ENCODE measurements around the gene PPP2R5A. TPM values are rescaled to one million over a fixed set of nuclear protein-coding genes. Genes with fewer than 3 reads are reported as not detected.
"Not testable (repeated sequence)": the region's sequence is repeated elsewhere in the genome, so short reads cannot be mapped to it uniquely, and the experiment has no call there.

PPP2R5A gene
- total and polyA plus RNA-seq, 2 donors: 47.1 to 64.4 TPM

DNA sequence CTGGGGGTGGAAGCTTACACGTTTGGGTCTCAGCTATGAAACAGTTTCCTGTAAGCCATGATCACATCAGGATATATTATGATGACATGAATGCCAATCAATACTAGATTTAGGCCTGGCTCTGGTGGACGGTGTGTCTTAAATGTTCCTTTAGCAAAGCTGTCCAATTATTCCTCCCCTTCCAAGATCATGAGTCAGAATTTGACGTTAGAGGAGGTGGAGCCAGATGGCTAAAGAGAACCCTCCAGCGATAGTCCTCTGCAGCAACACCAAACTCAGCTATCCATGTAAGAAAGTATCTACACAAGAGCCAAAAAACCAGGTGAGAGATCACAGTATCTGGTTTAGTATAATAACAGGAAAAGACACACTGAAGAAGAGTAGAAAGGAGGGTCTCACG, 81.7 kb downstream of the PPP2R5A start:
- H3K27ac ChIP-seq (ENCODE audit: low read depth): no peak overlapping the region
- DNase-seq (ENCODE audit: extremely low spot score): no peak
- H3K36me3 ChIP-seq (ENCODE audit: insufficient read depth): no peaks in the 10 kb centered on the region
- no peak overlapping the region for H3K4me3 ChIP-seq (ENCODE audit: low read depth, low read length)
- no peaks in the 10 kb centered on the region for H3K4me1 ChIP-seq (ENCODE audit: insufficient read depth)
- WGBS: 63% methylated on average over 5 of the region's 5 CpGs

DNA sequence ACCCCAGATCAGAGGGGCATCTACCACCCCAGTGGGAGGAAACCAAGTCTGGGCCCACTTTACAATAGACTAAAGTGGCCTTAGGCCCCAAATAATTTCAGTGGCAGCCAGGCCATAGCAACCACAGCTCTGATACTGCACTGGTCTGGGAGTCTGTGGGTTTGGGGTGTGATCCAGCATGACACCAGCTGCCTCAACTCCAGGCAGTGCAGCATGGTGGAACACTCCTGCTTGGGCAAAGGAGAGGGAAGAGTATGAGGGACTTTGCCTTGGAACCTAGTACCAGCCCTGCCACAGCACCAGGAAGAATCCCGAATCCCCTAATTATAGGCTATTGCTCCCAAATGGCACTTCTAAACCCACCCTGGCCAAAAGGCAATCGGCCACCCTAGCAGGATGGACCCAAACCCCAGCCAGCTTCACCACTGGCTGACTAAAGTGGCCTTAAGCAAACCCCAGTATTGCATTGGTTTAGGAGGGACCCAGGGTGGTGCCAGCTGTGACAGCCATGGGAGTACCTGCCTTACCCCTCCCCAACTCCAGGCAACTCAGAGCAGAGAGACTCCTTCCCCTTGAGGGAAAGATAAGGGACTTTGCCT, 82.4 kb downstream of the PPP2R5A start:
- Histone ChIP-seq H3K27ac (ENCODE audit: low read depth) (no peak overlapping the region), H3K36me3 (ENCODE audit: insufficient read depth) (no peaks in the 10 kb centered on the region), H3K4me3 (ENCODE audit: low read depth, low read length) (no peak overlapping the region), H3K4me1 (ENCODE audit: insufficient read depth) (no peaks in the 10 kb centered on the region)
- DNase-seq (ENCODE audit: extremely low spot score): no peak
- 69% methylated on average over 2 of the region's 2 CpGs for WGBS

DNA sequence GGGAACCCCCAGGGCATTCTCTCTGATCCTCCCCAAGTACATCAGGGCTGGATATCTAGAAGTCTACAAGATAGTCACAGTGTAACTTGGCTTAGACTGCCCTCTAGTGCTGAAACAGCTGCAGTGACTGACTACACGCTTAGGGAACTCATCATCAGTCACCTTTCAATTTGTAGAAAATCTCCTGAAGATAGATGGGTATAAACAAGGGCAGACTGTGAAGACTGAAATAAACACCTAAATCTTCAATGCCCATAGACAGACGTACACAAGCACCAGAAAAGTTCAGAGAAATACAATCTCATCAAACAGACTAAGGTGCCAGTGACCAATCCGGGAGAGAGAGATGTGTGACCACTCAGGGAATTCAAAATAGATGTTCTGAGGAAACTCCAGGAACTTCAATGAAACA, 82.9 kb downstream of the PPP2R5A start:
- no peaks in the 10 kb centered on the region for H3K4me1 ChIP-seq (ENCODE audit: insufficient read depth)
- WGBS: 69% methylated on average over 3 of the region's 3 CpGs
- DNase-seq (ENCODE audit: extremely low spot score): no peak
- H3K4me3 ChIP-seq (ENCODE audit: low read depth, low read length): no peak overlapping the region
- H3K27ac ChIP-seq (ENCODE audit: low read depth): no peak overlapping the region
- no peaks in the 10 kb centered on the region for H3K36me3 ChIP-seq (ENCODE audit: insufficient read depth)

DNA sequence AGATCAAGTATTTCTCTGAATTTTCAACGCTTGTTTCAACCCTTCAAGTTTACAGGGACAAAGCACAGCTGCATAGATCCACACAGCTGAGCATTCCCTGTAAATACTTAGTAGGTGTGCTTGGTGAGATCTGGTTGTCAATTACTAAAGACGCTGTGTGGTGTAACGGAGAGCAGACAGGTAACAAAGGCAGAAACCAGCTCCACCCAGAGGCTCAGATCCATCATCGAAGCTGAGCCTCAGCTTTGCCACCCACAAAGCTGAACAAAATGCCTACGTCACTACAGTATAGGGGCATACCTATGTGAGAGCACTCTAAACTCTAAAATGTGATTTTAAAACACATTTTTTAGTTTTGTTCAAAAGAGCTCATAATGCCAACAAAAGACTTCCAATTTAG, 90.8 kb downstream of the PPP2R5A start:
- WGBS: 77% methylated on average over 5 of the region's 5 CpGs
- peaks cover 2% of the 10 kb centered on the region for H3K36me3 ChIP-seq (ENCODE audit: insufficient read depth)
- DNase-seq (ENCODE audit: extremely low spot score): no peak

DNA sequence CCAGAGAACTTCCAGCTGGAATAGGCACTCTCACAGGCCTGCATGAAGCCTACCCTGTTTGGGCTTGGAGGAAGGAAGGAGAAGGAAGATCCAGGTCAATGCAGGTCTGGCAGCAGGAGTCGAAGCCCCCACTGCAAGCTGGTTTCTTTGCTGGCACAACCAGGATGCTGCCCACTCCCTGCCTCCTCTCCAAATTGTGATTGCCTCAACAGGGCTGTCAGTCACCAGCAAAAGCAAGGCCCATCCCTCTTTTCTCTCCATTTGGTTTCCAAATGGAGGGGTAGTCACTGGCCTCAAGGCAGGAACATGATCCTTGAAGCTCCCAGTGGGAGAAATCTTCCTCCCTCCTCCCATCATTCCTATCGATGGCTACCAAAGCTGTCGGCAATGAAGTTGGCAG, 92.4 kb downstream of the PPP2R5A start:
- 97% methylated on average over 3 of the region's 3 CpGs for WGBS
- H3K27ac ChIP-seq (ENCODE audit: low read depth): no peak overlapping the region
- peaks cover 2% of the 10 kb centered on the region for H3K36me3 ChIP-seq (ENCODE audit: insufficient read depth)
- H3K4me1 ChIP-seq (ENCODE audit: insufficient read depth): no peaks in the 10 kb centered on the region
- no peak for DNase-seq (ENCODE audit: extremely low spot score)
- no peak overlapping the region for H3K4me3 ChIP-seq (ENCODE audit: low read depth, low read length)

More for the DNA sequence above, 90.8 kb downstream of the PPP2R5A start:
- Histone ChIP-seq H3K4me1 (ENCODE audit: insufficient read depth) (no peaks in the 10 kb centered on the region), H3K27ac (ENCODE audit: low read depth) (no peak overlapping the region), H3K4me3 (ENCODE audit: low read depth, low read length) (no peak overlapping the region)

DNA sequence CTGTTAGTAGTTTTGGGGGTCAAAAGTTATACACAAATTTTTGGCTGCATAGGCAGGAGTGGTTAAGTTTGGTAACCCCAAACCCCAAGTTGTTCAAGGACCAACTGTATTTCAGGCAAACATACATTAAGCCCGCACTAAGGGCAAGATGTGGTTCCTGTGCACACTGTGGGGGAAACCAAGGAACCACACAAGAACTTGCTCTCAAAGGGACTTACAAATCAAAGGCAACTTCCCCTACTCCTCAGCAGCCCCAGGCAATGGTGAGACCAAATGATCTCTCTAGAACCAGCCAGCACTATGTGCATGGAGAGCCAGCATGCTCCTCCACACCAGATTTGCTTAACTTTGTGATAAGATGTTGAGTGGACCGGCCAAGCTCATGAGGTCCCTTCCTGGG, 94.2 kb downstream of the PPP2R5A start:
- WGBS: 97% methylated on average over 2 of the region's 2 CpGs
- DNase-seq (ENCODE audit: extremely low spot score): no peak
- Histone ChIP-seq H3K4me1 (ENCODE audit: insufficient read depth) (no peaks in the 10 kb centered on the region), H3K36me3 (ENCODE audit: insufficient read depth) (peaks cover 2% of the 10 kb centered on the region), H3K4me3 (ENCODE audit: low read depth, low read length) (no peak overlapping the region), H3K27ac (ENCODE audit: low read depth) (no peak overlapping the region)

DNA sequence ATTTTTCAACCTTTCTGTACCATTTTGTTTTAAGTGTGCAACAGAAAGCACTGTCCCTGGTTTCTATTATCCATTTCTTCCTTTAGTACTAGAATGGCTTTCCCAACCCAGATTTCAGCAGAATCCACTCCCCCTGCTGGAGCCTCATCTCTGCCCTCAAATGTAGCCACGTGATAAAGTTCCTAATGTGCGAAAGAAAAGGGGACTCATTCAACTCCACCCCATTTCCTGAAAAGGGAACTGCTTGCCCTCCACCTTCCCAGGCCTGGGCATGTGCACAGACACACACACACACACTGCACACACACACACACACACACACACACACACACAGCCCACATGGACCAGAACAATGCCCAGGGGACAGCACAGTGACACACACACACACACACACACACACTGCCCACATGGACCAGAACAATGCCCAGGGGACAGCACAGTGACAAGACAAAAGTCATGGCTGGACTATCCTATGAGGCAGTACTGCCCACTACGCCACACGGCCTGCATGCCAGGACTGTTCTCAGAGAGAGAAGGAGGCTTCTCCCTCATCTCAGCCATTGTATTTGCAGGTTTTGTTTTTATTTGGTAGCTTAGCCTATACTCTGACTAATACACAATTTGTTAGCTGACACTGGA, 96.3 kb downstream of the PPP2R5A start:
- WGBS: 75% methylated on average over 4 of the region's 4 CpGs
- Histone ChIP-seq H3K27ac (ENCODE audit: low read depth) (no peak overlapping the region), H3K36me3 (ENCODE audit: insufficient read depth) (peaks cover 2% of the 10 kb centered on the region), H3K4me3 (ENCODE audit: low read depth, low read length) (no peak overlapping the region), H3K4me1 (ENCODE audit: insufficient read depth) (no peaks in the 10 kb centered on the region)
- no peak for DNase-seq (ENCODE audit: extremely low spot score)

DNA sequence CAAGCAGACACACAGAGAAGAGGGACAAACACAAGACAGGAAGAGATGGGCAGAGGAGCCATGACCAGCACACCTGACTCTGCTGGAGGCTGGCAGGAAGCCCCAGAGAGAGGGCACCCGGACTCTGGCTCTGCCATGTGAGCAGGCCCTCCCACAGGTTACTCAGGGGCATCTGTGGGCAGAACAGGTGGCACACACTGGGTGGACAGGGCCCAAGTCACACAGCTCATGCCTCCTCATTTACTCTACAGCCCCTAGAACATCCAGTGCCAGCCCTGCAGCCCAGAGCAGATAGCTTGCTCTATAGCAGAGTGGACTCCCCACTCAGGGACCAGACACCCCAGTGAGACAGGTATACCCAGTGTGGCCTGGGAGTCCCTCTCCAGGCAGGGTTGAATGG, 100.8 kb downstream of the PPP2R5A start:
- Histone ChIP-seq H3K4me1 (ENCODE audit: insufficient read depth) (no peaks in the 10 kb centered on the region), H3K4me3 (ENCODE audit: low read depth, low read length) (no peak overlapping the region), H3K27ac (ENCODE audit: low read depth) (no peak overlapping the region), H3K36me3 (ENCODE audit: insufficient read depth) (no peaks in the 10 kb centered on the region)
- 87% methylated on average over 1 of the region's 1 CpG for WGBS
- no peak for DNase-seq (ENCODE audit: extremely low spot score)

DNA sequence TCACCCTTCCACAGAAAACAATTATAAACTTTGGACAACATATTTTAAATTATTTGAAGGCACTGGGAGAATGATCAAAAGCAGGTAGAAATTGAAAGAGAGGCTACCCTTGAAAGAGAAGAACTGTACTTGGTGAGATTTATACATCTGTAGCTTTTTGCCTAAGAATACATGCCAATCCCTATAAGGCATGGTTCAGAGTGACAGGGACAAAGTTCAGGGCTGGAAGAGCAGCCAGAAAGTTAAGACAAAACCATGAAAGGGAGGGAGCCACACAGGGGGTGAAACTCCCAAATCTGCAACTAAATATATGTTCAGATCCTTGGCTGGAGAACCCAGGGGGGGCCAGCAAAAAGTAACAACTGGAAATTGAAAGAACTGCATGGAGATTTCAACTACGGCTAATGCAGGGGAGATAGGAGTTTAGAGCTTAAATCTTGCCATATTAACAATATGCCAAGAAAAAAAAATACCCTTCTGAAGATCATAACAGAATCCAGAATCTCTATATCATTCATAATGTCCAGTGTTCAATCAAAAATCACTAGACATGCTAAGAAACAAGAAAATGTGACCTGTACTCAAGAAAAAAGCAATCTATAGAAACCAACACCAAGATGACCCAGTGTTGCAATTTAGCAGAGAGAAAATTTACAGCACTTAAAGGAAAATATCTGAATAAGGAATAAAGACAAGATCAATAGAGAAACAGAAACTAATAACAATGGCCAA, 103.9 kb downstream of the PPP2R5A start:
- Histone ChIP-seq H3K4me1 (ENCODE audit: insufficient read depth) (no peaks in the 10 kb centered on the region), H3K36me3 (ENCODE audit: insufficient read depth) (no peaks in the 10 kb centered on the region), H3K4me3 (ENCODE audit: low read depth, low read length) (no peak overlapping the region), H3K27ac (ENCODE audit: low read depth) (no peak overlapping the region)
- DNase-seq (ENCODE audit: extremely low spot score): no peak
- WGBS: 100% methylated on average over 1 of the region's 1 CpG

DNA sequence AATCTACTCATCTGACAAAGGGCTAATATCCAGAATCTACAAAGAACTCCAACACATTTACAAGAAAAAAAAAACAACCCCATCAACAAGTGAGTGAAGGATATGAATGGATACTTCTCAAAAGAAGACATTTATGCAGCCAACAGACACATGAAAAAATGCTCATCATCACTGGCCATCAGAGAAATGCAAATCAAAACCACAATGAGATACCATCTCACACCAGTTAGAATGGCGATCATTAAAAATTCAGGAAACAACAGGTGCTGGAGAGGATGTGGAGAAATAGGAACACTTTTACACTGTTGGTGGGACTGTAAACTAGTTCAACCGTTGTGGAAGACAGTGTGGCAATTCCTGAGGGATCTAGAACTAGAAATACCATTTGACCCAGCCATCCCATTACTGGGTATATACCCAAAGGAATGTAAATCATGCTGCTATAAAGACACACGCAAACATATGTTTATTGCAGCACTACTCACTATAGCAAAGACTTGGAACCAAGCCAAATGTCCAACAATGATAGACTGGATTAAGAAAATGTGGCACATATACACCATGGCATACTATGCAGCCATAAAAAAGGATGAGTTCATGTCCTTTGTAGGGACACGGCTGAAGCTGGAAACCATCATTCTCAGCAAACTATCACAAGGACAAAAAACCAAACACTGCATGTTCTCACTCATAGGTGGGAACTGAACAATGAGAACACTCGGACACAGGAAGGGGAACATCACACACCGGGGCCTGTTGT, 110.6 kb downstream of the PPP2R5A start:
- H3K36me3 ChIP-seq (ENCODE audit: insufficient read depth); H3K27ac ChIP-seq (ENCODE audit: low read depth); H3K4me3 ChIP-seq (ENCODE audit: low read depth, low read length); H3K4me1 ChIP-seq (ENCODE audit: insufficient read depth); DNase-seq (ENCODE audit: extremely low spot score): not testable (repeated sequence)
- 93% methylated on average over 5 of the region's 6 CpGs for WGBS

DNA sequence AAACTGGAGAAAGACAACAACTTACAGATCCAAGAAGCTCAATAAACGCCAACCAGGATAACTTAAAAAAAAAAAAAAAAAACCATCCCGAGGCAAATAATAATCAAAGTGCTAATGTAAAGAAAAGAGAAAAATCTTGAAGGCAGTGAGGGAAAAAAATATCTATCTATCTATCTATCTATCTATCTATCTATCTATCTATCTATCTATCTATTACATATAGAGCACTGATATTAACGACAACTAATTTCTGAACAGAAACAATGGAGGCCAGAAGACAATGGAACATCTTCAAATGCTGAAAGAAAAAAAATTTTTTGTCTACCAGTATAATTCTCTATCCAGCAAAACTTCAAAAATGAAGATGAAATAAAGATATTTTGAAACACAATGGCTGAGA, 111.4 kb downstream of the PPP2R5A start:
- over 99% methylated on average over 3 of the region's 3 CpGs for WGBS
- no peaks in the 10 kb centered on the region for H3K36me3 ChIP-seq (ENCODE audit: insufficient read depth)
- H3K27ac ChIP-seq (ENCODE audit: low read depth): no peak overlapping the region
- H3K4me3 ChIP-seq (ENCODE audit: low read depth, low read length): no peak overlapping the region
- no peaks in the 10 kb centered on the region for H3K4me1 ChIP-seq (ENCODE audit: insufficient read depth)
- DNase-seq (ENCODE audit: extremely low spot score): no peak

DNA sequence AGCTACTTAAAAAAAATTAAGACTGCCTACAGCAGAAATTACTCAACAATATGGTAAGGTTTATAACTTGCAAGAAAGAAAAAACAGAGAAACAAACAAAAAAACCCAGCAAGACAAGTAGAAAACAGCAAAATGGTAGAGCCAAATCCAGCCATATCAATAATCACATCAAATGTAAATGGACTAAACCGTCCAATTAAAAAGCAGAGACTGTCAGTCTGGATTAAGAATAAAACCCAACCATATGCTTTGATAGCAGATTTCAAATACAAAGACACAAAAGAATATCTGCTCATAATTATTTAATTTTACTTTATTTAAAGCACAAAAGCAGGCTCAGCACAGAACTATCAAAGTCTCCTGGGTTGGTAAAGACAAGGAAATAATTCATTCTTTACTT, 112.0 kb downstream of the PPP2R5A start:
- 93% methylated on average over 1 of the region's 1 CpG for WGBS
- Histone ChIP-seq H3K27ac (ENCODE audit: low read depth) (no peak overlapping the region), H3K4me1 (ENCODE audit: insufficient read depth) (no peaks in the 10 kb centered on the region), H3K36me3 (ENCODE audit: insufficient read depth) (no peaks in the 10 kb centered on the region), H3K4me3 (ENCODE audit: low read depth, low read length) (no peak overlapping the region)
- DNase-seq (ENCODE audit: extremely low spot score): no peak

DNA sequence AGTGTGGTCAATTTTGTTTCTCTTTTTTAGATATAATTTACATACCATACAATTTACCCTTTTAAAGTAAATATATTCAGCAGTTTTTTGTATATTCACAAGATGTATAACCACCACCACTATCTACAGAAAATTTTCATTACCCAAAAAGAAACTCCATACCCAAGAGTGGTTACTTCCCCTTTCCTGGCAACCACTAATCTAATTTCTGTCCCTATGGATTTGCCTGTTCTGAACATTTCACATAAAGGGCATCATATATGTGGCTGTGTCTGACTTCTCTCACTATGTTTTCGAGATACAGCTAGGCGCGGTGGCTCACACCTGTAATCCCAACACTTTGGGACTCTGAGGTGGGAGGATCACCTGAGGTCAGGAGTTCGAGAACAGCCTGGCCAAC, 115.8 kb downstream of the PPP2R5A start:
- 99% methylated on average over 4 of the region's 4 CpGs for WGBS
- no peak for DNase-seq (ENCODE audit: extremely low spot score)
- H3K36me3 ChIP-seq (ENCODE audit: insufficient read depth): no peaks in the 10 kb centered on the region
- no peak overlapping the region for H3K4me3 ChIP-seq (ENCODE audit: low read depth, low read length)
- no peaks in the 10 kb centered on the region for H3K4me1 ChIP-seq (ENCODE audit: insufficient read depth)
- H3K27ac ChIP-seq (ENCODE audit: low read depth): no peak overlapping the region

Data from urinary bladder (tissue), 4 donors.